OCI-LY1 (cell line): ENCODE data around the gene FGA.

ENCODE experiments used
- H2AFZ ChIP-seq: fragments of 200-600 bp; sonication (generic), shearing (Covaris generic); 2 replicates; pipeline ENCODE4 v1.6.0; 2014; ENCODE audit warnings: antibody characterized with exemption, mild to moderate bottlenecking, low read length
- H3F3A ChIP-seq: fragments of 200-600 bp; sonication (generic), shearing (Covaris generic); 2 replicates; pipeline ENCODE4 v1.6.0; 2014; ENCODE audit warnings: mild to moderate bottlenecking, antibody characterized with exemption, low read length, moderate library complexity; ENCODE audit not compliant: insufficient read depth
- H3K27ac ChIP-seq: fragments of 200-600 bp; sonication (generic); 2 replicates; pipeline ENCODE4 v1.5.1; 2014; ENCODE audit warnings: low read length, mixed run types, mild to moderate bottlenecking, low read depth; ENCODE audit not compliant: poor library complexity, severe bottlenecking
- H3K27me3 ChIP-seq: fragments of 200-600 bp; sonication (generic); 2 replicates; pipeline ENCODE4 v1.6.0; 2014; ENCODE audit warnings: antibody characterized with exemption, mild to moderate bottlenecking, low read length, moderate library complexity; ENCODE audit not compliant: insufficient read depth
- H3K36me3 ChIP-seq: fragments of 200-600 bp; sonication (generic); 2 replicates; pipeline ENCODE4 v1.6.1; 2014; ENCODE audit warnings: mild to moderate bottlenecking, antibody characterized with exemption, low read length, moderate library complexity, mixed read lengths; ENCODE audit not compliant: insufficient read depth
- H3K4me1 ChIP-seq: fragments of 200-600 bp; sonication (generic); 2 replicates; pipeline ENCODE4 v1.5.1; 2014; ENCODE audit warnings: mild to moderate bottlenecking, low read length, moderate library complexity; ENCODE audit not compliant: insufficient read depth, severe bottlenecking
- H3K4me2 ChIP-seq: fragments of 200-600 bp; sonication (generic), shearing (Covaris generic); 2 replicates; pipeline ENCODE4 v1.6.1; 2014; ENCODE audit warnings: low read length
- H3K4me3 ChIP-seq: fragments of 200-600 bp; sonication (generic); 2 replicates; pipeline ENCODE4 v1.5.1; 2014; ENCODE audit warnings: low read length, low read depth, mild to moderate bottlenecking, mixed read lengths; ENCODE audit not compliant: poor library complexity, severe bottlenecking
- H3K79me2 ChIP-seq: fragments of 200-600 bp; shearing (Covaris generic); 2 replicates; pipeline ENCODE4 v1.6.1; 2016; ENCODE audit warnings: mixed run types, low read length, mixed read lengths; ENCODE audit not compliant: insufficient read depth
- H3K9ac ChIP-seq: fragments of 200-600 bp; sonication (generic), shearing (Covaris generic); 2 replicates; pipeline ENCODE4 v1.6.1; 2014; ENCODE audit warnings: mild to moderate bottlenecking, low read length, mixed read lengths
- H3K9me2 ChIP-seq: fragments of 200-600 bp; sonication (generic), shearing (Covaris generic); 2 replicates; pipeline ENCODE4 v1.6.1; 2014; ENCODE audit warnings: low read depth, mild to moderate bottlenecking, low read length, mixed read lengths
- H3K9me3 ChIP-seq: fragments of 200-600 bp; shearing (Covaris generic); 2 replicates; pipeline ENCODE4 v1.6.1; 2014; ENCODE audit warnings: low read length, mixed read lengths
- H4K20me1 ChIP-seq: fragments of 200-600 bp; sonication (generic), shearing (Covaris generic); 2 replicates; pipeline ENCODE4 v1.6.0; 2016; ENCODE audit warnings: mild to moderate bottlenecking, low read length; ENCODE audit not compliant: insufficient read depth
- EZH2 ChIP-seq: fragments of 200-600 bp; sonication (generic), shearing (Covaris generic); IDR thresholded peaks from 2 replicates; pipeline ENCODE4 v1.8.0; 2017; ENCODE audit warnings: borderline replicate concordance, mixed run types, mild to moderate bottlenecking, antibody characterized with exemption, low read length, moderate library complexity, mixed read lengths
- TF ChIP-seq, protein P1 (sequence below): fragments of 200-600 bp; sonication (generic), shearing (Covaris generic); IDR thresholded peaks from 2 replicates; pipeline ENCODE4 v1.5.1; 2017; ENCODE audit warnings: mild to moderate bottlenecking, antibody characterized with exemption, low read length, moderate library complexity, mixed read lengths

FGA gene

DNA sequence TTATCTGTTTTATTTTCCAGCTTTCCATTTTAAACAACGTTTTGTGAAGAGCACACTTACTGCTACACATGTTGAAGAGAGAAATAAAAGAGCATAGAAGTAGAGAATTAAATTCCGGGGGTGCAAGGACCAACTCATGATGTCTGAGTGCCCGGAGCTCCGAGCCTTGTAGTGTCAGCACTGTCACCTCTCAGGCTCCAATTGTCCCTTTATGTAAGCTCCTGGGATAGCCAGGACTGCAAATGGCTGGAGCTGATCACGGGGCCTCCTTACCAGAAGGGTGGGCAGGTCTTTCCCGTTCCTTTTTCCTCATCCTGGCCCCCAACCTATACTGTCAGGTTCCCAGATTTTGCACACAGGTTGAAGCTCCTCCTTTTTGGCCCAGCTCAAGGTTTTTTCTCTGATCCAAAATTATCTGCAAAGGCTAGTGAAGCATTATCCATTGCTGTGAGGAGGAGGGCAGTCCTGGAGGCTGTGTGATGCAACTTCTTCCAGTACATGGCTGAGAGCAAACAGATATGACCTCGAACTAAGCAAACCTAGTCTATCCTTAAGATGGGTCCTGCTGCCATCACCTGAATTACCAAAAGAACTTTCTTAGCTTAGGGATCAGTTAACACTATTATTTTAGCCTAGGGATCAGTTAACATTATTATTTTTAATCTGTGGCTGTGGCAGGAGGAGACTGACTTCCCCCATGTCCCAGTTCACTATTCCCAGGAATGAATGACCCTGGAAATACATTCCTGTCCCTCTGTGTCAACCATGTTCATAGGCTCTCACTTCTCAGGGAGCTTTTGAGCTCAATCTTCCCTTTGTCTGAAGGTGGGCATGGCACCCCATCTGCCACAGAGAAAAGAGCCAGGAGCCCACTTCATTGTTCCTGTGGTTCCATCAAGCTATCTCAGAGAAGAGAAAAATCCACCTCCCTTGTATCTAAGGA, 22.2 kb upstream of the FGA start, which contains the start of gene FGG:
TSS of gene FGG (minus strand) at position 185 of the 943 bp plus-strand sequence. CDS start at position 138, 47 bp downstream.
- Histone ChIP-seq H2AFZ (no peak within 1 kb of the TSS), H3K4me1 (peaks cover 8% of the 10 kb centered on the region), H3K4me2 (no peak within 1 kb of the TSS), H3K9me3 (no peaks in the 10 kb centered on the region), H3K4me3 (no peak within 1 kb of the TSS), H3K79me2 (no peaks in the 10 kb centered on the region), H4K20me1 (no peaks in the 10 kb centered on the region), H3K27me3 (no peaks in the 10 kb centered on the region), H3K9ac (no peak within 1 kb of the TSS), H3F3A (no peaks in the 10 kb centered on the region), H3K27ac (no peak within 1 kb of the TSS), H3K9me2 (no peaks in the 10 kb centered on the region), H3K36me3 (no peaks in the 10 kb centered on the region)
- TF ChIP-seq, protein P1, sequence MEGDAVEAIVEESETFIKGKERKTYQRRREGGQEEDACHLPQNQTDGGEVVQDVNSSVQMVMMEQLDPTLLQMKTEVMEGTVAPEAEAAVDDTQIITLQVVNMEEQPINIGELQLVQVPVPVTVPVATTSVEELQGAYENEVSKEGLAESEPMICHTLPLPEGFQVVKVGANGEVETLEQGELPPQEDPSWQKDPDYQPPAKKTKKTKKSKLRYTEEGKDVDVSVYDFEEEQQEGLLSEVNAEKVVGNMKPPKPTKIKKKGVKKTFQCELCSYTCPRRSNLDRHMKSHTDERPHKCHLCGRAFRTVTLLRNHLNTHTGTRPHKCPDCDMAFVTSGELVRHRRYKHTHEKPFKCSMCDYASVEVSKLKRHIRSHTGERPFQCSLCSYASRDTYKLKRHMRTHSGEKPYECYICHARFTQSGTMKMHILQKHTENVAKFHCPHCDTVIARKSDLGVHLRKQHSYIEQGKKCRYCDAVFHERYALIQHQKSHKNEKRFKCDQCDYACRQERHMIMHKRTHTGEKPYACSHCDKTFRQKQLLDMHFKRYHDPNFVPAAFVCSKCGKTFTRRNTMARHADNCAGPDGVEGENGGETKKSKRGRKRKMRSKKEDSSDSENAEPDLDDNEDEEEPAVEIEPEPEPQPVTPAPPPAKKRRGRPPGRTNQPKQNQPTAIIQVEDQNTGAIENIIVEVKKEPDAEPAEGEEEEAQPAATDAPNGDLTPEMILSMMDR = no peak
- no peak for TF ChIP-seq EZH2

GRCh38 chr4:154611833-154612232, 21.3 kb upstream of the FGA start:
- Histone ChIP-seq H3K9me3 (no peaks in the 10 kb centered on the region), H3K4me1 (peaks cover 6% of the 10 kb centered on the region), H3K4me2 (no peak overlapping the region), H3K9me2 (no peaks in the 10 kb centered on the region), H3K4me3 (no peak overlapping the region), H3K9ac (no peak overlapping the region), H3K27me3 (no peaks in the 10 kb centered on the region), H4K20me1 (no peaks in the 10 kb centered on the region), H3K36me3 (no peaks in the 10 kb centered on the region), H2AFZ (no peak overlapping the region), H3K27ac (no peak overlapping the region), H3F3A (no peaks in the 10 kb centered on the region), H3K79me2 (no peaks in the 10 kb centered on the region)
- no peak for TF ChIP-seq EZH2
- TF ChIP-seq, protein P1 = no peak

DNA sequence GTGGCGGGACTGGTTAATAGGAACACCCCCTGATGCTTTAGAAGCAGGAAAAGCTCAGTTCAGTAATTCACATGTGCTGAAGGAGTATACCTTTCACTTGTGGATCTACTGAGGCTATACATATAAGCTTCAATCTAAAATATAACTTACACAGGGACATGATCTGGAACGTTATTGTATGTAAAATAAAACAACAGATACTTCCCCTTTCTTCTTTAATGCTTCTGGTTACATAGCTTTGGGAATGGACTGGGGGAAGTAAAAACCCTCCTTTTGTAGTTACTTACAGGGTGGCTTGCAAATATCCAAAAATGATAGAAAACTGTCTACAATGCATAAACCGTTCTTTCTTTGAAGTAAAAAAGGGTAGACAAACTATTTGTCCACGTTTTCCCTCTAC, 20.0 kb upstream of the FGA start:
- H3K36me3 ChIP-seq = no peaks in the 10 kb centered on the region
- no peaks in the 10 kb centered on the region for H3K4me1 ChIP-seq
- H3K9ac ChIP-seq = no peak overlapping the region
- H3K4me2 ChIP-seq = no peak overlapping the region
- H4K20me1 ChIP-seq = no peaks in the 10 kb centered on the region
- no peaks in the 10 kb centered on the region for H3K9me2 ChIP-seq
- H3K9me3 ChIP-seq = no peaks in the 10 kb centered on the region
- TF ChIP-seq, protein P1 = no peak
- TF ChIP-seq EZH2 = no peak
- no peaks in the 10 kb centered on the region for H3K79me2 ChIP-seq
- H3K27me3 ChIP-seq = no peaks in the 10 kb centered on the region
- H3F3A ChIP-seq = no peaks in the 10 kb centered on the region
- H3K27ac ChIP-seq = no peak overlapping the region
- H3K4me3 ChIP-seq = no peak overlapping the region
- no peak overlapping the region for H2AFZ ChIP-seq
